Activated CD4-positive, alpha-beta T cell treated with anti-CD3 and anti-CD28 coated beads for 4 hours (primary cell): ENCODE data around the gene ITGA4.

ENCODE experiments used
- DNase-seq, 2 donors: peaks; one replicate each; pipeline ENCODE4 v3.0.0-alpha.2; 2020

ITGA4 gene

GRCh38 chr2:181576431-181576830, 119.2 kb downstream of the ITGA4 start:
- no peak for DNase-seq

- no peak for DNase-seq
Observed at GRCh38 chr2:181578829-181579228, 121.6 kb downstream of the ITGA4 start.

GRCh38 chr2:181581534-181581933, 124.3 kb downstream of the ITGA4 start:
- DNase-seq = no peak

- DNase-seq = no peak
Observed at GRCh38 chr2:181585732-181586131, 128.5 kb downstream of the ITGA4 start.
